ENCODE results near the gene CCDC17.

DNA sequence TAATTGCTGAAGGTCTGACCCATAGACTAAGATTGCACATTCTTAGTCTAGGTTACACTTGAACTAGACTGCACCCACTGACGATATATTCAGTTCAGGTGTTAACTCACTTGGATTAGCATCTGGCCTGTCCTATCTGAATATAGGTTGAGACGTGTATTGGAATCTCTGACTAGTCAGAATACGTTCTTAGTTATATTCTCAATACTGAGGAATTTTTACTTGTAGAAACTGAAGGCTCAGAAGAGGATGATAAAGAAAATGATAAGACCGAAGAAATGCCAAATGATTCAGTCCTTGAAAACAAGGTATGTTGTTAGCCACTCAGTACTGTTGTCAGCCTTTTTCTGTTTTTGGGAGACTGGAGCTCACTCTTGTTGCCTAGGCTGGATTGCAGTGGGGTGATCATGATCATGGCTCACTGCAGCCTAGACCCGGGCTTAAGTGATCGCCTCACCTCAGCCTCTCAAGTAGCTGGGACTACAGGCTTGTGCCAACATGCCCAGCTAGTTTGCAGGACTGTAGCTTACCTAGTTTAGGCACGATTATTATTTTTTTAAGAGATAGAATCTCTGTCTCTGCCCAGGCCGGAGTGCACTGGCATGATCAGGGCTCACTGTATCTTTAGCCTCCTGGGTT, 10.8 kb downstream of the CCDC17 start:
- TF ChIP-seq POLR2A (IDR thresholded peaks at IDR 0.05) (no peak), CTCF (IDR thresholded peaks at IDR 0.05) (no peak)
